ENCODE data around the gene ELP1. TPM values are rescaled to one million over a fixed set of nuclear protein-coding genes. Genes with fewer than 3 reads are reported as not detected.

ELP1 gene
- total and polyA plus RNA-seq, 2 donors (not counting 3 experiments of a cell fraction or from before 2014, with no cell fraction given) = 12.6 to 21.8 TPM

- H3K9ac ChIP-seq (replicated peaks; ENCODE audit: extremely low read depth, insufficient read depth, low read length) = no peak overlapping the region
- H3K4me1 ChIP-seq (ENCODE audit: control insufficient read depth, extremely low read depth, insufficient read depth, low read length) = peaks cover 14% of the 10 kb centered on the region
- TF ChIP-seq MYC (IDR thresholded peaks at IDR 0.05; ENCODE audit: low read depth, low read length) (no peak), EZH2 (IDR thresholded peaks at IDR 0.05; ENCODE audit: borderline replicate concordance, low read depth, low read length, severe bottlenecking) (no peak), POLR2A (IDR thresholded peaks at IDR 0.05; ENCODE audit: low read depth, low read length) (no peak), GATA2 (IDR thresholded peaks at IDR 0.05; ENCODE audit: insufficient read depth, insufficient read length, low read depth, low read length) (no peak), POLR2AphosphoS5 (IDR thresholded peaks at IDR 0.05; ENCODE audit: insufficient read depth, low read depth, low read length) (no peak), JUN (IDR thresholded peaks at IDR 0.05; ENCODE audit: borderline replicate concordance, insufficient read depth, insufficient read length, low read depth) (no peak), FOS (IDR thresholded peaks at IDR 0.05; ENCODE audit: borderline replicate concordance, insufficient read depth, low read length) (no peak), CTCF (IDR thresholded peaks at IDR 0.05; ENCODE audit: extremely low read depth in 1 of 2, insufficient read depth in 1 of 2, low read depth in 1 of 2, low read length in 2 of 2) (no peak), MAX (IDR thresholded peaks at IDR 0.05; ENCODE audit: insufficient read depth, insufficient read length) (no peak)
- no peak overlapping the region for H3K4me2 ChIP-seq (ENCODE audit: insufficient read depth, low read length)
- H3K9me1 ChIP-seq (replicated peaks; ENCODE audit: control insufficient read depth, extremely low read depth, insufficient read depth, low read length) = no peaks in the 10 kb centered on the region
- H2AFZ ChIP-seq (ENCODE audit: low read depth, low read length) = no peak overlapping the region
- H3K27ac ChIP-seq (ENCODE audit: insufficient read depth, low read depth, low read length) = no peak overlapping the region
- FAIRE-seq (no peak), DNase-seq (ENCODE audit: low read depth, low spot score) (no peak)
- BruUV-seq (replicated peaks) = no TSS peak
- ChIA-PET CTCF (interaction anchor here (1.5 kb wide), 1 partner anchor 109 kb away, joined by 3 read pairs; no protein-coding TSS in a partner anchor), POLR2A (no interaction called here)
- no peak overlapping the region for H3K4me3 ChIP-seq (replicated peaks in 1 of 3; ENCODE audit: insufficient read depth in 1 of 3, low read depth in 1 of 3, low read length in 3 of 3)
- no peaks in the 10 kb centered on the region for H3K36me3 ChIP-seq (ENCODE audit: control insufficient read depth in 2 of 2, extremely low read depth in 1 of 2, insufficient read depth in 2 of 2, low read length in 2 of 2)
- H3K9me3 ChIP-seq (replicated peaks; ENCODE audit: control insufficient read depth, insufficient read depth, low read length) = no peaks in the 10 kb centered on the region
- H3K27me3 ChIP-seq (ENCODE audit: control insufficient read depth in 2 of 2, insufficient read depth in 2 of 2, low read length in 2 of 2) = no peaks in the 10 kb centered on the region
- no peaks in the 10 kb centered on the region for H3K79me2 ChIP-seq (ENCODE audit: control insufficient read depth, insufficient read depth, low read length)
- intact Hi-C loops (cut with micrococcal nuclease) = no loop called here
- dilution Hi-C loops (cut with MboI; ENCODE audit: extremely low pct_ligation_motif_present, low sequenced_read_pairs) = no loop called here
- no peaks in the 10 kb centered on the region for H4K20me1 ChIP-seq (replicated peaks; ENCODE audit: control insufficient read depth, extremely low read depth, insufficient read depth, low read length)
Observed at GRCh38 chr9:108844856-108845255, 89.1 kb downstream of the ELP1 start.

All from endothelial cell of umbilical vein (primary cell).